ENCODE measurements around the gene JADE1. TPM values are rescaled to one million over a fixed set of nuclear protein-coding genes. Genes with fewer than 3 reads are reported as not detected.

JADE1 gene
- total and polyA plus RNA-seq, 9 of the 15 experiments (the other 6 are each of a cell fraction or from before 2014, with no cell fraction given): 8.3 to 37.9 (median 24.4) TPM

- TF ChIP-seq ARID3A (IDR thresholded peaks at IDR 0.05; ENCODE audit: borderline replicate concordance, low read depth, low read length) (peak; percentile 83; the same call in 1 of the 2 replicates), RB1 (IDR thresholded peaks at IDR 0.05; ENCODE audit: low read depth) (peak; percentile 87), ZBTB2 (IDR thresholded peaks at IDR 0.05) (no peak), KAT2B (IDR thresholded peaks at IDR 0.05; ENCODE audit: low read depth, low read length) (no peak), POLR2AphosphoS2 (IDR thresholded peaks at IDR 0.05; ENCODE audit: low read length) (no peak), CBFA2T2 (conservative IDR thresholded peaks at IDR 0.05) (no peak), GATAD2A (IDR thresholded peaks at IDR 0.05) (0 out of 2 replicates have a peak, but pooled peaks have one; percentile 64), FOXJ2 (tag; IDR thresholded peaks at IDR 0.05) (no peak), ZMIZ1 (IDR thresholded peaks at IDR 0.05; ENCODE audit: low read depth in 2 of 2, low read length in 2 of 2) (peak in 1 of 2 experiments; percentile 18; a peak in 1 of 4 replicates), U2AF1 (optimal IDR thresholded peaks at IDR 0.05; ENCODE audit: low read depth, low read length) (no peak), MCM7 (IDR thresholded peaks at IDR 0.05) (no peak), EP300 (IDR thresholded peaks at IDR 0.05; ENCODE audit: low read length) (peak; percentile 45; the same call in 1 of the 2 replicates), NELFE (IDR thresholded peaks at IDR 0.05; ENCODE audit: insufficient read depth, insufficient read length) (no peak), ZNF134 (CRISPR knock-in tag; conservative IDR thresholded peaks at IDR 0.05) (no peak), BRD9 (IDR thresholded peaks at IDR 0.05; ENCODE audit: low read depth, partially characterized antibody) (peak; percentile 53), NKRF (IDR thresholded peaks at IDR 0.05; ENCODE audit: borderline replicate concordance) (no peak), CEBPG (CRISPR knock-in tag; IDR thresholded peaks at IDR 0.05) (no peak), CEBPG (tag; conservative IDR thresholded peaks at IDR 0.05 in 1 of 2, IDR thresholded peaks at IDR 0.05 in 1 of 2) (no peak), PHB (CRISPR knock-in tag; IDR thresholded peaks at IDR 0.05) (no peak)
Observed at GRCh38 chr4:128809477-128810330, at the start of gene JADE1 (continued).

Data from K562 (cell line).